GM12801 (cell line): ENCODE results near the gene RAB7A.

Experiments
- CTCF ChIP-seq: IDR thresholded peaks from one replicate; pipeline ENCODE4 v1.5.1; 2011; ENCODE audit warnings: control low read depth; ENCODE audit not compliant: insufficient read length; ENCODE audit errors: extremely low read depth

RAB7A gene

GRCh38 chr3:128726023-128727016, at the start of gene RAB7A:
Gene RAB7A (plus strand): TSS chr3:128726183. CDS start chr3:128795368, 69,185 bp downstream.
- TF ChIP-seq CTCF = no peak

- TF ChIP-seq CTCF = no peak
Measured at GRCh38 chr3:128679338-128679737, 46.6 kb upstream of the RAB7A start.

GRCh38 chr3:128680603-128681368, 45.2 kb upstream of the RAB7A start:
- TF ChIP-seq CTCF = peak; percentile 29

GRCh38 chr3:128681369-128681829, 44.6 kb upstream of the RAB7A start:
- TF ChIP-seq CTCF = no peak

- TF ChIP-seq CTCF = no peak
Measured at GRCh38 chr3:128683957-128684356, 42.0 kb upstream of the RAB7A start.

GRCh38 chr3:128684986-128685726, 40.8 kb upstream of the RAB7A start:
- no peak for TF ChIP-seq CTCF
